ENCODE measurements around the gene TMEM140.

DNA sequence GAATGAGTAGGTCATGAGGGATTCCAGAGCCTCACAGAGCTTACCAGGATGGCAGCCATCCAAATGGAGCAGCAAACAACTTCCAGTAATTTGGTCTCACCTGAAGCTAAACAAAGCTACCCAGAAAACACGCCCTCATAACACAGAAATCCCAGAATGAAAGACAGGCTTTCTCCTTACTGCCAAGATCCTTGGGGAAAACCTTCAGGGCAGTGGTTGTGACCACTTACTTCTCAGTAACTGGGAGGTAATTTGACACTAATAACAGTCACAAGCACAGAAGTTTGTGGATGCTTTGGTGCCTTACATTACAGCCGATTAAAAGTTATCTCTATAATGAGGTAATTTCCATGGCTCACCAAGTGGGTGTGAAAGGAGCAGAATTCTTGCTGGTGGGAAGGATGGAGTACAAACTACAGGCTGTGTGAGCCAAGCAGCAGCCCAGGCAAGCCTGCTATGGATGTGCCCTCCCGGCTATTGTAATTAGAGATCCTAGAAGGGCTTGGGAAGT lies 53.0 kb downstream of the TMEM140 start:
- TF ChIP-seq PHF5A (CRISPR knock-in tag; IDR thresholded peaks at IDR 0.05; ENCODE audit: low read depth, unreplicated experiment) (no peak), SMARCC2 (IDR thresholded peaks at IDR 0.05) (no peak)
